ENCODE measurements around the gene PPM1L.

PPM1L gene

GRCh38 chr3:160765211-160765610, 9.2 kb downstream of the PPM1L start:
- no peak for DNase-seq

GRCh38 chr3:160768031-160768430, 12.0 kb downstream of the PPM1L start:
- DNase-seq = no peak

- DNase-seq = no peak
These were observed 12.9 kb downstream of the PPM1L start for GRCh38 chr3:160768918-160769317.

GRCh38 chr3:160771811-160772459, 15.9 kb downstream of the PPM1L start:
- DNase-seq = no peak

GRCh38 chr3:160773722-160774121, 17.7 kb downstream of the PPM1L start:
- no peak for DNase-seq

- no peak for DNase-seq
These were observed 18.1 kb downstream of the PPM1L start for GRCh38 chr3:160774172-160774571.

- DNase-seq = no peak
These were observed 22.4 kb downstream of the PPM1L start for GRCh38 chr3:160778480-160778879.

- no peak for DNase-seq
These were observed 23.0 kb downstream of the PPM1L start for GRCh38 chr3:160779040-160779439.

GRCh38 chr3:160780245-160780644, 24.2 kb downstream of the PPM1L start:
- no peak for DNase-seq

GRCh38 chr3:160781402-160781801, 25.4 kb downstream of the PPM1L start:
- DNase-seq = no peak

GRCh38 chr3:160781863-160782262, 25.8 kb downstream of the PPM1L start:
- no peak for DNase-seq

- no peak for DNase-seq
These were observed 28.8 kb downstream of the PPM1L start for GRCh38 chr3:160784853-160785252.

- no peak for DNase-seq
These were observed 34.7 kb downstream of the PPM1L start for GRCh38 chr3:160790726-160791125.

GRCh38 chr3:160792540-160792939, 36.5 kb downstream of the PPM1L start:
- DNase-seq = no peak

GRCh38 chr3:160793722-160794252, 37.8 kb downstream of the PPM1L start:
- DNase-seq = no peak

- DNase-seq = no peak
These were observed 40.2 kb downstream of the PPM1L start for GRCh38 chr3:160796089-160796812.

- no peak for DNase-seq
These were observed 40.8 kb downstream of the PPM1L start for GRCh38 chr3:160796813-160797164.

- no peak for DNase-seq
These were observed 41.3 kb downstream of the PPM1L start for GRCh38 chr3:160797356-160797755.

GRCh38 chr3:160801386-160802118, 45.5 kb downstream of the PPM1L start:
- DNase-seq = no peak

- DNase-seq = peak; percentile 25
These were observed 48.7 kb downstream of the PPM1L start for GRCh38 chr3:160804762-160805161.

- no peak for DNase-seq
These were observed 50.1 kb downstream of the PPM1L start for GRCh38 chr3:160806094-160806493.

GRCh38 chr3:160806686-160807085, 50.7 kb downstream of the PPM1L start:
- DNase-seq = no peak

GRCh38 chr3:160808838-160809237, 52.8 kb downstream of the PPM1L start:
- no peak for DNase-seq

- no peak for DNase-seq
These were observed 53.4 kb downstream of the PPM1L start for GRCh38 chr3:160809453-160809852.
